ENCODE data around the gene CACNA1S.

The CACNA1S gene

DNA sequence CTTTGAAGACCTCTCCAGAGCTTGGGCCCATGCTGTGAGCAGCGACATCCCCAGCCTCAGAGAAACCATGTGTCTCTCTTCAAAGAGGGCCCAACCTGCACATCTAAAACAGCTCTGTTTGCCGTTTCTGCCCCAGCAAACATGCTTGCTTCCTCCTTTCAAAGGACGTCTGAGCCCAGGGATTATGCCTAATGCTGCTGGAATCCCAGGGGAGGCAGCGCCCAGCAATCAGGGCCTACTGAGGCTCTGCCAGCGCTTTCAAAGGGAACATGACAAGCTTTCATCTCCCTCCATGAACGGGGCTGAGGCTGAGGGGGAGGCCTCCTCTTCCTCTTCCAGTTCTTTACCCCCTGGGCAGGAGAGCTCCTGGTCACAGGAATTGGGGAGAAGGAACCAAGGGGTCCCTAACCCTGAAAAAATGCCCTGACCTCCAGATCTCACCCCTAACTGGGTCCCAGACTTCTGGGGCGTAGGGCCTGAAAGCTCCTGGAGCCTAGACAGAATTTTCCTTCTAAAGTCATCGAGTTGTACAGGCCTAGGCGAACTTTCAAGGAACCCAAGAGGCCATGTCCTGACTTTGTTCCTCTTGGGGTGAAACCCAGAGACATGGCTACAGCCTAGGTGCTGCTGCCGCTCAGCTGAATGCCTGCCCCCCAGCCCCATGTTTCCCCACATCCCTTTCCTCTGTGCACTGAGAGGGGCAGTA, 28.2 kb upstream of the CACNA1S start:
- no peak for DNase-seq

DNA sequence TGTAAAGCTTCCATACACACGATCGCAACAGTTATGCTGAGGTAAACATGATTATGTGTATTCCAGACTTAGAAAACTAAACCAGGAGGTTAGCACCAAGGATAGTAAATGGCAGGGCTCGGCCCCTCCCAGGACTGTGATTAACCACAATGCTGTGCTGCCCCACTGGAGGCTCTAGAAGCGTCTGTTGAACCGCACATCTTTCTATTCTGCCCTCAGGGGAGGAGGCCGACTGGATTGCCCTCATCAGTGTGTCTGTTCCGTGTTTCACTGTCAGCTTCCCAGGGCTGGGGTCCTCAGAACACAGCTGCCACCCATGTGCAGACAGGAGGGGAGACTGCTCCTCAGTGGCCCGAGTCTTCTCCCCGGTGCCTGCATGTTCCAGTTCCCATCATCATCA, 27.5 kb upstream of the CACNA1S start:
- DNase-seq, result no peak

DNA sequence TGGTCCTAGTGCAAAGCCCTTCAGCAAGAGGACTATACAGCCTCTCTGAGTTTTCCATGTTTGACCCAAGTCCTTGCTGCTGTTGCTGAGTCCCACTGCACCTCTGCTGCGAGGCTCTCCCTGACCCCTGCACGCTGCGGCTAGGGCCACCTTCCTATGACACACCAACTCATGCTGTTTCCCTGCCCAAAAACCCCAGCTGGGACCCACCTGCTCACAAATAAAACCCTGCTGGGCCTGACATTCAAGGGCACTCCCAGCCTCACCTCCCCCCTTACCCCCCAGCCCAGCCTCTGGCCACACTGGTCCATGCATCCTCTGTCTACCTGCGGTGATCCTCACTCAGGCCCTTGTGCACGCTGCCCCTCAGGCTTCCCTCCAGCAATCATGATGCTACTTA, 27.1 kb upstream of the CACNA1S start:
- no peak for DNase-seq

DNA sequence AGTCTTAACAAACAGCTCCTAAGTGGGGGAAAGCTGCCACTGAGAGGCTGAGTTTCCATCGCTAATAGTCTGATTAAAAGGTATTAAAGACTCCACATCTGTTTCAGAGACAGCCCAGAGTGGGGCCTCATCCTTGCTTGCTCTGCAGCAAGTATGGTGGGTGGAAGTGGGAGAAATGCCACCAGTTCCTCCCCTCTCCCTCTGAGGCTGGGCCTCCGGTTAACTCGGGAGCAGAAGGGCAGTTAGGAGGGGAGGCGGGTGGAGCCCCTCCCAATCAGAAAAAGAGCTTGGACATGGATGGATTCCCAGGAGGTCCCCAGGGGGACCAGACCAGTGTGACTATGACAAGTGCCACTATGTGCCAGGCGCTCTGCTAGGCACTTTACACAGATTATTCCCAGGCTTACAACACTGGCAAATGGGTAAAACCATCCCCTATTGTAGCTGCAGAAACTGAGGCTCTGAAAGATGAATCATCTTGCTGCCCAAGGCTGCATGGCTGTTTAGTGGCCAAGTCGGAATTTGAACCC, 26.1 kb upstream of the CACNA1S start:
- peak in 2 of 56 donors; percentile 39 to 49 for DNase-seq

DNA sequence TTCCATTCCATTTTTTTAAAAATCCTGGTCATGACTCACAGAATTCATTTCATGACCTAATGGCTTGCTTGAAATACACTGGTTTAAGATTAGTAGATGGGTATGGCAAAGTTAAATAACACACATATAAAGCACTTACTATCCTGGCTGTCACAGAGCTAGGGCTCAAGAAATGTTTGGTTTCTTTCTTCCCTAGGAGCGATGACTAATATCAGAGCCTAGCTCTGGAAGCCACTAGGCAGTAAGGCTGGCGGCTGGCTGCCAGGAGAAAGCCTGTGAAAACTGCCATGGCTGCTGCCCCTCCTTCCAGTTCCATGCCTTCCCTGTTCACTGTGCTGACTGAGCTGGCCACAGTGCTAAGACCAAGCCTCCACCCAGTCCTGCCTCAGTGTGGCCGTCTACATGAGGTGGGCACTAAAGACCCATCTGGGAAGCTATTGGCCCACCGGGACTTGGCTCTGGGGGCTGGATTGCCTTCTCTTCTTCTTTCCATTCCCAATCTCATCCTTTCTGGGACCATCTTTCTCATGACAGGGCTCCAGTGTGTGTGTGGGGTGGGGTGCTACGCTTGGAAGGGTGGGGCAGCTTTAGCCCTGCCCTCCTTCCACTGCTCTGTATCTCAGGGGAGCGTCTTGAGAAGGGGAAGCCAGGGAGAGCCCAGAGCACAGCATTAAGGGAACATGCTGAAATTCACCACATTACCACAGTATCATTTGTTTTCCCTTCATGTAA, 25.5 kb upstream of the CACNA1S start:
- peak in 37 of 56 donors; percentile 12 to 69 (median 36) for DNase-seq

DNA sequence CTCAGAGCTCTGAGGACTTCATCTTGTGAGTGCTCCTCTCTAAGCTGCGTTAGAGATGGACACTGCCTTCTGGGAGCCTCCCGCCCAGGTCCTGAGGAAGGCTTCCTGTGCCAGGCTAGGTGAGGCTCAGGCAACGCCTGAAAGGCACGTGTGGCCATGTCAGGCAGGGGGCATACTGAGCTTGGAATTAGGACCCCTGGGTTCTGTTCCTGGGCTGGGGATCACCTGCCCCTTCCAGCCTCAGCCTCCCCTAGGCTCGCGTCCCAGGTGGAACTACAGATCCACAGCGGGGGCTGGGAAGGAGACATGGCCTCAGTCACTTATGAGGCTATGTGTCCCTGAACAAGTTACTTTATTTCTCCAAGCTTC, 24.8 kb upstream of the CACNA1S start:
- DNase-seq, result no peak

DNA sequence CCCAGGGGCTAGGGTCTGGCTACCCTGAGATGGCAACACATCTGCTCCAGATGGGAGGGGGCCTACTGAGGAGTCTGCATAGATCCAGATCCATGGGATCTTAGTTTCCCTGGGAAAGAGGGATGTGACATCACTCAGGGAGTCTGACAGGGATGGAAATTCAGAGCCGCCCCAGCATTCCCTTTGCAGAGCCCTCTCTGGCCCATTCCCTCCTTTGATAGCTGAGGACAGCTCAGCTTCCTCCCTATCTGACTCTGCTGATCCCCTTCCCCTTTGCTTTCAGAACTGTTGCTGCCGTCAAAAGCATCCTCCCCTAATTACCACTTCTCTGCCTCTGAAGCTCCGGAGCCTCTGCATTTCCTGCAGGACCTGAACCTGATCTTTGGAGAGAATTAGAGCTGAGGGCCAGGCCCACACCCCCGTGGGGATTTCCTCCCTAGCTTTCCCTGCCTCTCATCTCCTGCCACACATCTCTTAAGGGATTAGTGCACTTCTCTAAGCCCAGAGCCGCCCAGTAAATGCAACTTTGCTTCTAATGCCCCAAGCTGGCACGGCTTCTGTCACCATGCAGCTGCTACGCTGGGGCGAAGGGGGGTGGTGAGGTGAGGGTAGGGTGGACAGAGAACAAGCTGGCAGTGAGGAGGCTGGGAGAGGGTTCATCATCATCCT, 24.3 kb upstream of the CACNA1S start:
- no peak for DNase-seq

DNA sequence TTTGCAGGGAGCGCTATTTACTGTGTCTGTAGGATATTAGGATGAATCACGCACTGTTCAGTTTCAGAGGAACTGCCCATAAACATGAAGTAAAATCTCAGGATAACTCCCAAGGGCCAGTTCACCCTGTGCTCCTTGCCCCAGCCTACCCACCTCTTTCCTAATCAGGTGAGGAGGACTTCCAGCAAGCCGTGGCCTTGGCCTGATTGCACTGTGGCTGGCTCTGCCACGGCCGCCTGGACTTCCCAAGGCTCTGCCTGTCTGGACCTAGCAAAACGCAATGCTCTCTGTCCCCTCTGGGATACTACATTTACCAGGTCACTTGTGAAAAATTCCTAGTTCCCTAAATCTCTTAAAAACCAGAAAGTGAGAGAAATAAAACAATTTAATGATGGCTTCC, 22.2 kb upstream of the CACNA1S start:
- no peak for DNase-seq

DNA sequence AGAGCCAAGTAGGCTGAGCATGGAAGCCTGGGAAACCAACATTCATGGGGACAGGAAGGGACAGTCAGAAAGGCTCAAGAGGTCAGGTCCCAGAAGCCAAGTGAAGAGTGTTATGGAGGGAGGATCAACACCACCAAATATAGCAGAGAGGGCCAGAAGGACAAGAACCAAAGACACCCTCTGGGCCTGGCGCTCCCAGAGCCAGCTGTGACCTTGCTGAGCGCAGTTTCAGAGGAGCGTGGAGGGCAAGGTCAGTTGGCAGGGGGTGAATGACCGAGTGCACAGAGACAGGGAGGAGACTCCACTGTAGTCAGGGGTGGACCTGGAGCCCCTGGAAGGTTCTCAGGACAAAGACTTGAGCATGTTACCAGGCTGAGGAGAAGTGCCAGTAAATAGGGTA, 19.2 kb upstream of the CACNA1S start:
- no peak for DNase-seq

DNA sequence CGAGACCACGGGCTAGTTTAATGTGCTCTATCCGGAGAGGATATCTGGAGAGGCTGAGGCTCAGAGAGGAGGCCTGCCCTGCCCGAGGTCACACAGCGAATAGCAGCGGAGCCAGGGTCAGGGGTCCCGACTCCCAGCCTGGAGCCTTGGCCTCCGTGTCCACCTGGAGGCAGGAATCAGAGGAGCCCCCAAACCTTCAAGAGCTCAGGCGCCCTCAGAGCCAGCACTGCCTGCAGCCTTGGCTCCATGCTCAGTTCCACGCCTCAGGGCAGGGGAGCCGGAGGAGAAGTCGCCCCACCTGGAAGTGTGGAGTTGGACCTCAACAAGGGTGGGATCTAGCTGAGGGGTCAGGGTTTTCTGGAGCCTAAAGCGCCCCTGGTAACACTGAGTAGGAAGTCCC, 16.7 kb upstream of the CACNA1S start:
- DNase-seq, result no peak

DNA sequence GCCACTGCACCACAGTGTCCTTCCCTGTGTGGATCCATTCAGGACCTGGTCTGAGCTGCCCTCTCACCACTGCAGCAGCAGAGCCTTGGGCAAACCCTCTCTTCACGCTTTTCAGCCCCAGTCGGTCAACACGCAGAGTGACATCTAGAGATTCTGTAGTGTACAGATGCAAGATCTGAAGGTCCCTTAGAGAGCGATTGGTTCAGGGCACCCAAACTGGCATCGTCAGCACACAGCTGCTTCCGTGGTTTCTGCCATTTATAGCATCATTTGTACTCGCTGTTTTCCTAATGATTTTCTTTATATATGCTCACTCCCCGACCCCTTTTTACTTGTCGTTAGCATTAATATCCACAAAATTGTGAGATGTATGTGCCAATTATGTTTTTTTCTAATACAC, 16.2 kb upstream of the CACNA1S start:
- DNase-seq, result no peak

DNA sequence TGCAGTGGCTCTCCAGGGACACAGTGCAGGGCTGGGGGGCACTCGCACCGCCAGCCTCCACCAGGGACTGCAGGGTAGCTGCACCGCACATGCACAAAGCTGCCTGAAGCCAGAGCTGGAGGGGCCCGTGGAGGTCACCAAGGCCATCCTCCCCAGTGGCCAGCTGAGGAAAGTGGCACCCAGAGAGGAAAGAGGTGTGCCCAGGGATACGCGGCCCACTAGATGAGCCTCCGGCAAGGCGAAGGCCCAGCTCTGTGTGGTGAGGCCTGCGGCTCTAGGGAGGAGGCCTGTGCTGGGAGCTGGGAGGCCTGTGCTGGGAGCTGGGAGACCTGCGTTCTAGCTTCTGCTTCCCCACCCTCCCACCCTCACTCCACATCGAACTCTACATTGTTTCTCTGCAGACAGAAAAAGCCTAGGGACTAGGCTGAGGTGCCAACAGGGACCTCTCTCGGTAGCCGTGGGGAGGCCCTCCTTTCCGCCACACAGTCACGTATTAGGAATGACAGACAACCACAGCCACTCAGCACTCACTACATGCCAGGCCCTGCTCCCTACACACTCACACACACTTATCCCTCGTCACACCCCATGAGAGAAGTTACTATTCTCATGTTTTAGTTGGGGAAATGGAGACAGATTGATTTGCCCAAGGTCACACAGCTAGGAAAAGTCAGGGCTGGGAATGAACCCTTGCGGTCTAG, 15.7 kb upstream of the CACNA1S start:
- DNase-seq, result no peak

DNA sequence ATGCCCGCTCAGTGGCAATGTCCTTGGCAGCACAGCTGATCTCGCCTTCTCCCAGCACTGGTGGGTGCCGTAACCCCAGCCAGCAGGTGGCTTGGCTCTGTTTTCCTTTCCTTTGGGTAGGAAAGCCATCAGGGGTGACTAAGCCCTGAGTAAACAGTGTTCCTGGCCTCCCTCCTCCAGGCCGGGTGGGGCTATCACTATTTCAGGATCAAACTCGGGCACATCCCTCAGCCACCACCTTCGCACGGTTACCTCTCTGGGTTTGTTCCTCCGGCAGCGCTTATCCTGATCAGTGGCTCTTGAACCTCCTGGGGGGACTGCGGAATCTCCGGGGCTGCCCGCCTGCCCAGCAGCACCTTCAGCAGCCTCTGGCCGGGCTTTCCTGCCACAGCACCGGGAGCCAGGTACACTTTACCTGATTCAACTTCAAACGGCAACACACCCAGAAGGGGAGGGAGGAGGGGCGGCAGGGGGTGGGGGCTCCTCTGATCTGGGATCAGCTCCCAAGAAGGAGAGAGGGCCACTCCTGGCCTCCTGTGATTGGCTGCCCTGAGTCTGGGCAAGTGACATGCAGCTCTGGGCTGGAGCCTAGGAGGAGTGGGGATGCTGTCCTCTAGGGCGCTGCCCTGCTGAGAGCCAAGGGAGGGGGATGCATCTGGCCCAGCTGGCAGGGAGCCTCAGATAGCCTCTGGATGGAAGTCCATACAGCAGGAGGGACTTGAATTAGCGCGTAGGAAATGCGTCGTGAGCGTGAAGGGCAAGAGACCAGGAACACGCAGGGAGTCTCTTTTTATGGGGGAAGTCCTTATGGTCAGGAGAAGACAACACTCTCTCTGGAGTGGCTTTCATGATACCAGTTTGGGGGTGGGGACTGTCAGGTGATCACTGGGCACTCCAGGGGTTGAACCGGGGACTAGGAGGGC, 14.9 kb upstream of the CACNA1S start, which contains the start of gene ASCL5:
ASCL5 (minus strand) TSS at position 353 of the 923 bp plus-strand sequence. CDS start 11,812 bp downstream, outside the sequence.
- DNase-seq, result no peak

DNA sequence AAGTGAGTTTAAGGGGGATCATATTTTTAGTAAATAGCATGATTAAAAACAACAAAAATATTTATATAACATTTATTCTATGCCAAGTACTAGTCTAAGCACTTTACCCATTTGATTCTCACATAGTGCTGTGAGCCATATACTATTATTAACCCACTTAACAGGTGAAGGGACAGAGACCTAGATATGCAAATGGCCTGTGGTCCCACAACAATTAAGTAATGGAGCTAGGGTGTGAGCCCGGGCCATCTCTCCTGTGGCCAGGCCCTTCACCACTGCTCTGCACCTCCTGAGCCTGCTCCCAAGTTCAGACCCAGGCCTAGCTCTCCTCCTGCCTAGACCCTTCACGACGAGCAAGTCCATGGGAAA, 14.2 kb upstream of the CACNA1S start:
- no peak for DNase-seq

DNA sequence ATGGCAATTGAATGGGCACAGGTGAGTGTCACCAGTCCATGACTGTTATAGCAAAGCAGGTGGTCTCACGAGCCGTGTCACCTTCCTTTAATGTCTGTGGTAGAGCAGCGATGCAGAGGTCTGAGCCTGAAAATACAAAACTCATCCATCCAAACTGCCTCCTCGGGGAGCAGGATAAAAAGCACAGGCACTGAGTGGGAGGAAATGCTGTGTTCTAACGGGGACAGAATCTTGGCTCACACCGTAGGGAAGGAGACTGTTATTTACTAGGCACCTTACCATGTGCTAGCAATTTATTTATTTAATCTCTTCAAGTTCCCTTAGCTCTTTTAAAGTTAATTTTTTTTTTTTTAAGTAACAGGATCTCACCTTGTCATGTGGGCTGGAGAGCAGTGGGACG, 13.6 kb upstream of the CACNA1S start:
- peak in 2 of 56 donors; percentile 9 to 15 for DNase-seq

DNA sequence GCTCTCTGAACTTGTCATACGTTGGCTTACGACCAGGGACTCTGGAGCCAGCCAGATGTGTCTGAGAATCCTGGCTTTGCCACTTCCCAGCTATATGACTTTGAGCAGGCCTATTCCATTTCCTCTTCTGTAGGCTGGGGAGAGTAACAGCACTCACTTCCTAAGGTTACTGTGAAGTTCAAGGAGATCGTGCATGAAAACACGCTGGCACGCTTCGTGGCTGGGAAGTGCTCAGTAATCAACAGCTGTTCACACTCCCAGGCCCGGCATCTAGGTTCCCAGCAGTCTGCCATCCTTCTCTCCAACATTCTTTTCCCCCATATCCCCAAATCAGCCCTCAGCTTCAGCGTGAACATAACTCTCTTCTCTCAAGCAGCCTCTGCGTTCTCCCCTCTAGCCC, 12.8 kb upstream of the CACNA1S start:
- no peak for DNase-seq

DNA sequence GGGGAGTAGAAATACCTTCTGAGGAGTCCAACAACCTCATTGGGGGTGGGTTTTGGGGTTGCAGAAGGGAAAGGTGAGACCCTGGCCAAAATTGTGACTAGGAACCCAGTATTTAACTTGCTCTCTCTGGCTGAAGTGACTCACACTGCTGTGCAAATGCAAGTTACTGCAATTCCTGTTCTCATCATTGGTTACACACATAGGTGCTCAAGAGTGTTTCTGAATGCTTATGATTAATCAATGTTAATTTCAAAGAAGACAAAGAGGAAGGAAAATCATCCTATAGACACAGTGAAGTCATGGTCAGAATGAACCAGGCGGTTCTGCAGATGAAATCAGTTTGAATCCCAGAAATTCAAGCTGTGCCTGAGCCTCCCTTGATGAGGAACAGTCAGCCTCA, 11.6 kb upstream of the CACNA1S start:
- DNase-seq, result no peak

DNA sequence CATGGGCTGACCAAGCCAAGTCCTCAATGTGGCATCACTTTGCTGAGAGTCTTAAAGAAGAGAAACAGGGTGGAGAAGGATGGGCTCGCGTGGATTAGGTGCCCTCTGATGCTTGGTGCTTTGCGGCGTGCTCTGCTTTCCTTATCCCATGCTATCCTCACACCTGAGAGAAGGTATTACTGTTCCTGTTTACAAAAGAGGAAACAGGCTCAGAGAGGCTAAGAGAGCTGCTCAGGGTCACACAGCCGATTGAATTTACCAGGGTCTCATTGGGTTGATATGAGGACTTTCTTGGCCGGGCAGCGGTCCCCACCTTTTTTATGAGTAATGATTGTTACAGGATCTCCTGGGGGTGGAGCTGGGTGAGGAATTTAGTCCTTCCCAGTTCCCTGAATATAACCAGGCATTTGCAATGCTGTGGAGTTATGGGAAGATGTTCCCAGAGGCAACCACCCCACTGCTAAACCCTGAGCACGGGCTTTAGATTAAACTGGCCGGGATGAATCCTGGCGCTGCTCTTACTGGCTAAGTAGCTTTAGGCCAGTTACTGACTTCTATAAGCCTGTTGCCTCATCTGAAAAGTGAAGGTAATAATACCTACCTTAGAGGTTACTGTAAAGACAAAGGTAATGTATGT, 10.2 kb upstream of the CACNA1S start:
- no peak for DNase-seq

DNA sequence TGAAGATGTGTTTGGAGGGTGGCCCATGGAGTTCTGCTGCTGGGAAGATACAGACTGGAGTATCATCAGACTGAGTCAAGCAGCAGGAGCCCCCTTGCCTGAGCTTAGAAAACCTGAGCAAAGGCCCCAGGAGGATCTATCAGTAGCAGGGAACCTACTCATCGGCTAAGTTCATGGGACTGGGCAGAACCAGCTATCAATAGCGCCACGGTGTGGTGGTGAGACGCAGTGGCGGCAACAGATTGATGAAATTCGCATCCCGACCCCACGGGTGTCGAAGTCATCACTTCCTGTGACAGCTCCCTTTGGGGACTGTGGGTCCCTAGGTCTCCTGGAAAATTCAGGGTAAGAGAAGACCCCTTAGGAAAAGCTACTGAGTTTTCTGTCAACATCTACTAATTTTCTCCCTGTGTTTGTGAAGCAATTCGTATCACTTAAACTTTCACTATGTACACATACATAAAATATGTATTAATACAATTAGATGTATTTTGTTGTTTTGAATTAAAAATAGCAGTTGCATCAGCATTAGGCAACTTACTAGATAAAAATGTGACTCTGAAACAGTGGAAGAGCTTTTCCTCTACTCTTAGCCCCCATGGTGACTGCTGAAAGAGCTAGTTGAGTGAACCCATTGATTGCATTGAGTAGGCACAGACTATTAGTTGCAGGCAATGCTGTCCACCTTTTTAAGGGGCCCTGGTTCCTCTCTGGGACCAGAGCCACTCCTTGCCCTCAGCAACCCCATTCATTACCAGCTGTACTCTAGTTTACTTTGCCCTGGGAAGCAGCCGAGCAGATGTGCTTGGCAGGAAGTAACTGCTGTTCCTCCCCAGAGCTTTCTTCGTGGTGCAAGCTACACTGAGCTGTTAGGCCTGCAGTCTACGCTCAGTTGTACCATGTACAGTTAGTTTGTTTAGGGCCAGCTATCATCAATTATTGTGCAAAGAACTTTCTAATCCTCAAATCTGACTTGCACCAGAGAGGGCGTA, 7.3 kb upstream of the CACNA1S start:
- DNase-seq, result peak in 20 of 56 donors; percentile 12 to 49 (median 24)

Measured in amygdala (tissue), 56 donors.